Left hindlimb (tissue), 1 donor: Measurements from ENCODE around the gene DDHD1.
"Not testable (repeated sequence)": the region's sequence is repeated elsewhere in the genome, so short reads cannot be mapped to it uniquely, and the experiment has no call there.

Experiments used
- DNase-seq: peaks from one replicate; pipeline ENCODE4 v3.0.0-alpha.2; 2018

Gene DDHD1

GRCh38 chr14:53152887-53153701, at the start of gene DDHD1:
TSS of gene DDHD1 (minus strand) at chr14:53153323. CDS start at chr14:53153098, 225 bp downstream.
- DNase-seq, result peak; percentile 82

- DNase-seq, result no peak
Observed at GRCh38 chr14:53195949-53196348, 42.8 kb upstream of the DDHD1 start.

- no peak for DNase-seq
Observed at GRCh38 chr14:53193193-53193592, 40.1 kb upstream of the DDHD1 start.

DNA sequence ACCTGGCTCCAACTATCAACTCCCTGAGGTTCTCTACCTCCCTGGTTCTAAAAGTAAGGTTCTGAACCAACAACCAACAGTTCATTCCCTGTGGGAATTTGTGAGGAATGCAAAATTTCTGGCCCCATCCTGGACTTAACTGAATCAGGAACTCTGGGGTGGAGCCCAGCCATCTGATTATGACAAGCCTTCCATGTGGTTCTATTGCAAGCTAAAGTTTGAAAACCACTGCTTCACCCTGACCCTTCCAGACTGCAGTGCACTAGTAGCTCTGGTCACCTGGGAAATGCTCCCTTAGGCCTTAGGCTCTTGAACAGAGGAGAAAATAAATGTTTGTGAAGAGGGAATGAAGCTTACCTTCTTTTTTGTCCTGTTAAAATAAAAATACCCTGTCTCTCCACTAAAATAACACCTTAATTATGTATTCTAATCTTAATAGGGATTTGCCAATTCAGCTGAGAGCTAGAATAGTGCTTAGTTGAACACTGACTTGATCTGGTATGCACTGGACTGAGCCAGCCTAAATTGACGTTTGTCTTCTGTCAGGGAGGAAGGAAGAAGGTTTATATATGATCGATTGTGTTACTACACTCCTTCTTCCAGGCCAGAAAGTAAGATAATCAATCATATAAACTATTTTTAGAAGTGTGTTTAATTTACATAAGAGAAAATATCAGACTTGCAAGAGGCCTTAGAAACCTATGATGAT, 39.1 kb upstream of the DDHD1 start:
- DNase-seq, result no peak

GRCh38 chr14:53190938-53191337, 37.8 kb upstream of the DDHD1 start:
- no peak for DNase-seq

- no peak for DNase-seq
Observed at GRCh38 chr14:53187921-53188463, 34.9 kb upstream of the DDHD1 start.

DNA sequence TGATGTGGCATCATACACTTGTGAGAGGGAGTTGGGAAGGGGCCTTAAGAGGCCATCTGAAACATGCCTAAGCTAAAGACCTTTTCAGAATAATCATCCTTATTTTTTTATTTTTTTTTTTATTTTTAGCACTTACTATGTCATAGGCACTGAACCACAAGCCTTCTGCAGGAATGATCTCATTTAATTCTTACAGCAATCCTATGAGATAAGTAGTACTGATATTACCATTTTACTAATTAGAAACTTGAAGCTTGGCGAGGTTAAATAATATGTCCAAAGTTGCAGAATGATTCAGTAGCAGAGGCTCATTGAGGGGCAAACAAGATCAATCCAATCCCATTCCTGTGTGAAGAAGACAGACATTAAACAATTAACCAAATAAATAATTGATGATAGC, 33.4 kb upstream of the DDHD1 start:
- no peak for DNase-seq

DNA sequence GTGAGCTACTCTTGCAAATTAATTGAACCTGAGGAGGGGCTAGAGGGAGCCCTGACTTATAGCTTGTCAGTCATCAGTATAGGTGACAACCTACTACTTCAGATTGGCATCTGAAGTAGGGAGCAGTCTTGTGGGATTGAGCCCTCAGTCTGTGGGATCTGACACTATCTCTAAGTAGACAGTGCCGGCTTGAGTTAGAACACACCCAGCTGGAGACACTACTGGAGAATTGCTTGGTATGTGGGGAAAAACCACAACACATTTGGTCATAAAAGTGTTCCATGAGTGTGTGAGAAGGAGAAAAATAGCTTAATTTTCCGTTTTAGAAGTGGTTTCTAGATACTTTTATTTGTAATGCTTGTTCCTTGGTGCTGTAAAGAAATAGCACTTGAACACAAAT, 30.5 kb upstream of the DDHD1 start:
- no peak for DNase-seq

- no peak for DNase-seq
Observed at GRCh38 chr14:53183056-53183455, 29.9 kb upstream of the DDHD1 start.

DNA sequence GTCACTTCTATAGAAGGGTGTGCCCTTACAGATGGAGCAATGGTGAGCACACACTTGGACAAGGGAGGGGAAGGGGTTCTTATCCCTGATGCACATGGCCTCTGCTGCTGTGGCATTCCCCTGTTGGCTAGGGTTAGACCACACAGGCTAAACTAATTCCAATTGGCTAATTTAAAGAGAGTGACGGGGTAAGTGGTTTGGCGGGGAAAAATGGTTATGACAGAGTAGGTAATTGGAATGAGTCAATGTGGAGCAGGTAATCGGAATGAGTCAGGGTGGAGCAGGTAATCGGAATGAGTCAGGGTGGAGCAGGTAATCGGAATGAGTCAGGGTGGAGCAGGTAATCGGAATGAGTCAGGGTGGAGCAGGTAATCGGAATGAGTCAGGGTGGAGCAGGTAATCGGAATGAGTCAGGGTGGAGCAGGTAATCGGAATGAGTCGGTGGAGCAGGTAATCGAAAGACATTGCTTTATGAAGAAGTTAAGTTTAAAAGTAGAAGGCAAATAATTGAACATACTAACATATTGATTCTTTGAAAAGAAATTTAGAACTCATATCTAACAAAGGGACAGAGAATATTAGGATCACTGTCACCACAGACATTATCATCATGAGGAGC, 28.4 kb upstream of the DDHD1 start:
- DNase-seq, result not testable (repeated sequence)

- no peak for DNase-seq
Observed at GRCh38 chr14:53180272-53181221, 27.4 kb upstream of the DDHD1 start.

DNA sequence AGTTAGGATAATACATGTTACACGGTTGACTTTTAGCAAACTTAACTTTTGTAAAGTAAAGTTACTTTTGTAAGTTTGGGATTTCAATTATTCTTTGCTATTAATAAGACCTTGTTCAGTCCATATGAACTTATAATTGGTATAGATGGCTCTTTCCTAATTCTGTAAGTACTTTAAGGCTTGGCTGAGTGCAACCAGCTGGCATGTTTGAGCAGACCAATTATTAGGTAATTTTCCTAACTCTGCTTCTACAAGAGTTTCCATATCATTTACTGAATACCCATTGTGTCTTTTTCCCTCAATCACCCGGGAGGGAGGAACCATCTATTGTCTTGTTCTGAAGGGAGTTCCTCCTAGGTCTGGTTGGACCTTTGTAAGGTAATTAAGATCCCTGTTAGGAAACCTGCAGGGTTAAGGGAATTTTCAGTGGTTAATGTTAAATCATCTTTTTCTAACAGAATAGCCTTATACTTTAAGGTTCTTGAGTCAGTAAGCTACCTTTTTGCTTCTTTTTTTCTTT, 26.4 kb upstream of the DDHD1 start:
- not testable (repeated sequence) for DNase-seq

DNA sequence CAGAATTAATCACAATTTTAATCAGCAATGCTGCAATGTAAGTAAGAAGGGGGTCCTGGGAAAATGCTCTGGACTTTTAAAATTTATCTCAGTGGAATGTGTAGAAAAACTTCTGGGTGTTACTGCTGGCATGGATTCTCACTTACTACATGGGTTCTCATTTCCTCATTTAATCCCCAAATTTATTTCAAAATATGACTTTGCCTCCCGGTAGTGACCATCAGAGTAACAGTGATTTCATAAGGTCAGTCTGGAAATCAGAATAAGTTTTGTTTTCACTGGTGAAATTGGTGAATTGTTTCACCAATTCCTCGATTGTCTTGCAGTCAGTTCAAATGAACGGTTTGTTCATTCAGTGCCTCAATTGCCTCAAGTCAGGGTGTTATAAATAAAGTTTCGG, 22.3 kb upstream of the DDHD1 start:
- DNase-seq, result no peak

GRCh38 chr14:53174918-53175317, 21.8 kb upstream of the DDHD1 start:
- DNase-seq, result no peak

- DNase-seq, result no peak
Observed at GRCh38 chr14:53168786-53169185, 15.7 kb upstream of the DDHD1 start.

DNA sequence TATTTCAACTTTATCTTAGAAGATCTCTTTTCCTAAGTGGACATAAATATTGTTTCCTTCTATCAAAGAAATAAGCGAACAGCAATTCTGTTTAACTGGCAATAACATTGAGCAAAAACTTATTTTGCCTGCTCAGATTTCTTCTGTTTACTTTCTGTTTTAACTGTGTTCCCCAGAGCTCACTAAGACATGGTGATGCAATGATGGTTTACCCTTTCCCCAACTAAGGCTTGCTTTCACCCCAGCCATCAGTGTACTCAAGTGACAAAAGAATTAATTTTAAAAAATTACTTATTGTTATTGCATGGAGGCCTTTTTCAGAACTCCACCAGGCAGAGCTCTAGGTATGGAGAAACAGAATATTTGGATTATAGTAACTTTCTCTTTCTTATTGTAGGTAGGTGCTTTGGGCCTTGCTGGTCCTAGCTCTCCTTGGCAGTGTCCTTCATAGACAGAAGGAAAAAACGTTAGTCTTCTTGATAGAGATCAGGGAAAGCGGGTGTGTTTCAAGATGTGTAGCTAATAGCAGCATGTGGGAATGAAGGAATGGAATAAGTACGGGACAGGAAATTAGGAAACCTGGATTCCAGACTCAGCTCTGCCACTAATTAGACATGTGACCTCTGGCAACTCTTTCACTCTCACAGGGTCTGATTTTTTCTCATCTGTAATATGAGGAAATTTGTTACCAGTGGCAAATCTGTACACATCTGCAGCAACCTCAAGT, 14.6 kb upstream of the DDHD1 start:
- DNase-seq, result no peak

DNA sequence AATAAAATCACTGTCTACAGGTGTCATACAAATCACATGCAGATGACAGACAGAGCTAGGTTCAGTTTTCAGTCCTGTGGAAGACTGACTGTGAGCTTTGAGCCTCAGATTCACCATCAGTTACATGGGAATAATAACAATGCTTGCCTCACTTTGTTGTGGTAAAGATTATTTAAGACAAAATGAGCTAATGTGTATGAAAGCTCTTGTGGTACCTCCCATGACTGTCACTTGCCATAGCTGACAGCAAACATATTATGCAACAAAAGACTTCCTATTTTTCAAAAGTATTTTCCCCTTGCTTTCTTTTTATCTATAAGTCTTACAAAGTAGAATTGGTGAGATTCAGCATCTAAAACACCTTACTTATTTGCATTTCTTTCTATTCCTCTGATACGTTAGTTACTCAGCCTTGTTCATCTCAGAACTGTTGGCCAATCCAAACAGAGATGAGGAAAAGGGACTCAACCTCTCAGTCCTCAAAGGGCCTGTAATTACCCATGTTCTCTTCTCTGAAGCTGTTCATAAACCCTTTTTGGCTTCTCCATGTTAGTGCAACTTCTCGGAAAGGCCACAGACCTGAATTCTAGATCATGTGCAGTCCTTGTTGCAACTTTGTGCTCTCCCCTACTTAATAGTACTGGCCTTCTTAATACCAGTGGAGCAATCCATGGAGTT, 8.8 kb upstream of the DDHD1 start:
- DNase-seq, result no peak

GRCh38 chr14:53156238-53156637, 3.1 kb upstream of the DDHD1 start:
- DNase-seq, result no peak

DNA sequence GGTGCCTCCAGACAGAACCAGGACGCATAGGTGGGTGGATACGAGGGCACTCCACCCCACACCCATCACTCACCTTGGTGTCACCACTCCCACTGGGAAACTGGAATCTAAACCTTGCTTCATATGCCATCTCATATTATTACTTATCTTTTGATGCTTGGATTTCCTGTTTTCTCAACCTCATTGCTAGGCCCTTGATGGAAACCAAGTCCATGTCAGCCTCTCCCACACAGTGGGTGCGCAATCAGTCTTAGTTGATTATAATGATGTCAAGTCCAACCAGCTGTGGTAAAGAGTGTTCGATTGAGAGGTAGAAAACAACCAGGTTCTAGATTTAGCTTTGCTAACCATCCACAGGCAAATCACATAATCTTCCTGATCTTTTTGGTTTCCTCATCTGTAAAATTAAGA, 584 bp upstream of the DDHD1 start:
- DNase-seq, result no peak

DNA sequence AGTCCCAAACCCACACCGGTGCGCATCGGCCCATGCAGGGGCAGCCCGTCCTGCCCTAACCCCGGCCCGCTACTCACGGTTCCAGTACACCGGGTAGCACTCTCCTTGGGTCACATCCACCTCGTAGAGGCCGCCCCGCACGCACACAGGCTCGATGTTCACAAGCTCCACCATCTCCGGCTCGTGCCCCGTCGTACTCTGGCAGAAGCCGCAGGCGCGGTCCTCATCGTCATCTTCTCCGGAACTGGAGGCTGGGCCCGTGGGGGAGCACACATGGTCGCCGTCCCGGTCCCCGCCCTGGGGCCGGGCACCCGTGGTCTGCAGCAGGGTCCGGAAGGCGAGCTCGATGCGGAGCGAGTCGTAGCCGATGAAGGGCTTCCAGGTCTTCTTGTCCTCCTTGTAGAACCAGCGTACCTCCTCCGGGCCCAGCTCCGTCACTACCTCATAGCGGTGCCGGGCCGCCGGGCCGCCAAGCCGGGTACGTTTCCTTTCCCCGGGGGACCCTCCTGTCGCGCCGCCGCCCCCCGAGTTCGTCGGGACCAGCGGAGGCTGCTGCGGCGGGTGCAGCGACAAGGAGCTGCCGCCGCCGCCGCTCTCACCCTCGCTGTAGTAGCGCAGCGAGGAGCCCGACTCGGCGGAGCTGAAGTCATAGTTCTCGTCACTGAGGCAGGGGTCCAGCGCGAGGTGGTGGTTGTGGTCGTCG, 788 bp downstream of the DDHD1 start:
- DNase-seq, result peak; percentile 72
